ENCODE data around the gene ERP44. TPM values are rescaled to one million over a fixed set of nuclear protein-coding genes. Genes with fewer than 3 reads are reported as not detected.
"Not testable (repeated sequence)": the region's sequence is repeated elsewhere in the genome, so short reads cannot be mapped to it uniquely, and the experiment has no call there.

Gene ERP44
- total RNA-seq (2021) = 15.9 and 19.5 TPM in 2 replicates
- Bru-seq, nascent RNA = percentile 87 among the genes with signal in this experiment
- BruChase-seq, experiment 1, labeled RNA remaining after a 2-hour chase = percentile 74 among the genes with signal in this experiment
- percentile 67 among the genes with signal in this experiment for BruChase-seq, experiment 2, labeled RNA remaining after a 6-hour chase
- long read RNA-seq, full-length matches to known transcripts = 189 of 202 reads
- long read RNA-seq, partial matches to known transcripts = 2 of 202 reads
- long read RNA-seq, other reads (novel, unspliced or antisense) = 11 of 202 reads

DNA sequence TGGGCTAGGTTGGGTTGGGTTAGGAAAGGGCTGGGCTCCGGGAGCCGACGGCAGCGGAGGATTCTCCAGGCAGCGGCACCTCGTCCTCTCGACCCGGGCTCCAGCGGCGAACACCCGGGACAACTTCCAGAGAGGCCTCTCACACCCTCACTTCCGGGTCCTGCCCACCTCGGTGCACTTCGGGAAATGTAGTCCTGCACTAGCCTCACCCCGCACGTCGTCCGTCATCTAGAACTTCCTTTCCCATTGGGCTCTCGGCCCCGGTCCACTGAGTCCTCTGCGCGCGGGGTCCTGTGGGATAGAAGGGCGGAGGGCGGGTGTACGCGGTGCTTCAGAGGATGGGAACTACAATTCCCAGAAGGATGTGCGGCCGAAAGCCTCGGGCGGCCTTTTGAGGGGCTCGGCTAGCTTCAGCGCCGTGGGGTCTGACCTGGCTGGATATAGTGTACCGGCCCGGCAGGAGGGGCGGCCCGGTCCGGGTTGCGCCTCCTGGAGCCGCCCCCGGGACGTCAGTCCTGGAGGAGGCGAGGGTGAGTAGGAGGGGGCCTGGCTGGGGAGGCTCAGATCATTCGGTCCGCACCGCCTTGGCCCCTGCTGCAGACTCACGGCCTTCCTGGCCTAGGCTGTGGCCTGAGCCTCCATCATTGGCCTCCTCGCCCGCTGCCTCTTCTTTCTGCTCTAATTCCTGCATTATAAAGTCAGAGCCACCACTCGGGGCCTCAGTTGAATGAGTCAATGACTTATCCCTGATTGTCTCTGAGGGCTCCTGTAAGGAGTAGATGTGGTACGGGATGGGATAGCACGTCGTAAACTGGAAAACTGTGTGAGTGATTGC, at the start of gene ERP44, which contains the start of gene INVS:
Gene ERP44 (minus strand): TSS at position 114 of the 835 bp plus-strand sequence. CDS start 160 bp downstream, outside the sequence.
Gene INVS (plus strand): TSS at position 357 of the 835 bp plus-strand sequence. CDS start 5,279 bp downstream, outside the sequence.
- Histone ChIP-seq H3K27ac (peak within 1 kb of the TSS; percentile 94), H3K4me1 (replicated peaks; ENCODE audit: insufficient read depth) (peaks cover 20% of the 10 kb centered on the region), H2AFZ (peak within 1 kb of the TSS; percentile 89), H3K36me3 (ENCODE audit: low read depth) (peaks cover 8% of the 10 kb centered on the region; the same call in 1 of the 2 replicates), H3K4me3 (peak within 1 kb of the TSS; percentile 87), H3K79me2 (ENCODE audit: low read depth) (peaks cover 54% of the 10 kb centered on the region), H3K9me2 (ENCODE audit: insufficient read depth) (no peaks in the 10 kb centered on the region), H3K9me3 (ENCODE audit: insufficient read depth, low read depth) (no peaks in the 10 kb centered on the region), H3F3A (ENCODE audit: insufficient read depth, low read depth) (peaks cover 10% of the 10 kb centered on the region; the same call in 1 of the 2 replicates), H3K27me3 (ENCODE audit: insufficient read depth, low read depth) (no peaks in the 10 kb centered on the region), H3K4me2 (peak within 1 kb of the TSS; percentile 94), H4K20me1 (ENCODE audit: insufficient read depth) (peaks cover 18% of the 10 kb centered on the region)
- POLR2A ChIA-PET (ENCODE audit: unreplicated experiment) = no interaction called here
- DNase-seq = peak; percentile 97 to 98
- CTCF ChIA-PET = interaction anchor here (0.5 kb wide), 1 partner anchor 33 kb away, joined by 3 read pairs; no protein-coding TSS in a partner anchor
- TF ChIP-seq EZH2 (IDR thresholded peaks at IDR 0.05; ENCODE audit: low read depth) = no peak
- TF ChIP-seq, protein P1, sequence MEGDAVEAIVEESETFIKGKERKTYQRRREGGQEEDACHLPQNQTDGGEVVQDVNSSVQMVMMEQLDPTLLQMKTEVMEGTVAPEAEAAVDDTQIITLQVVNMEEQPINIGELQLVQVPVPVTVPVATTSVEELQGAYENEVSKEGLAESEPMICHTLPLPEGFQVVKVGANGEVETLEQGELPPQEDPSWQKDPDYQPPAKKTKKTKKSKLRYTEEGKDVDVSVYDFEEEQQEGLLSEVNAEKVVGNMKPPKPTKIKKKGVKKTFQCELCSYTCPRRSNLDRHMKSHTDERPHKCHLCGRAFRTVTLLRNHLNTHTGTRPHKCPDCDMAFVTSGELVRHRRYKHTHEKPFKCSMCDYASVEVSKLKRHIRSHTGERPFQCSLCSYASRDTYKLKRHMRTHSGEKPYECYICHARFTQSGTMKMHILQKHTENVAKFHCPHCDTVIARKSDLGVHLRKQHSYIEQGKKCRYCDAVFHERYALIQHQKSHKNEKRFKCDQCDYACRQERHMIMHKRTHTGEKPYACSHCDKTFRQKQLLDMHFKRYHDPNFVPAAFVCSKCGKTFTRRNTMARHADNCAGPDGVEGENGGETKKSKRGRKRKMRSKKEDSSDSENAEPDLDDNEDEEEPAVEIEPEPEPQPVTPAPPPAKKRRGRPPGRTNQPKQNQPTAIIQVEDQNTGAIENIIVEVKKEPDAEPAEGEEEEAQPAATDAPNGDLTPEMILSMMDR (conservative IDR thresholded peaks at IDR 0.05) = no peak
- intact Hi-C loops (cut with micrococcal nuclease; ENCODE audit: unreplicated experiment) = loop anchor here (2.0 to 5.0 kb wide), 2 partner anchors 192 to 280 kb away; partner anchors contain the start of gene STX17
- BruUV-seq (replicated peaks) = TSS peak; percentile 69

DNA sequence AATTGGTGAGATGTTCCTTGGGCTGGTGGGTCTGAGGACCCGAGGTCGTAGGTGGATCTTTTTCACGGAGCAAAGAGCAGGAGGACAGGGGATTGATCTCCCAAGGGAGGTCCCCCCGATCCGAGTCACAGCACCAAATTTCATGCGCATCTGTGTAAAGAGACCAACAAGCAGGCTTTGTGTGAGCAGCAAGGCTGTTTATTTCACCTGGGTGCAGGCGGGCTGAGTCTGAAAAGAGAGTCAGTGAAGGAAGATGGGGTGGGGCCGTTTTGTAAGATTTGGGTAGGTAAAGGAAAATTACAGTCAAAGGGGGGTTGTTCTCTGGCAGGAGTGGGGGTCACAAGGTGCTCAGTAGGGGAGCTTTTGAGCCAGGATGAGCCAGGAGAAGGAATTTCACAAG, 47.2 kb upstream of the ERP44 start:
- DNase-seq; H2AFZ ChIP-seq; H3K4me1 ChIP-seq (replicated peaks; ENCODE audit: insufficient read depth); H3F3A ChIP-seq (ENCODE audit: insufficient read depth, low read depth); CTCF ChIA-PET; H3K9me2 ChIP-seq (ENCODE audit: insufficient read depth); H3K79me2 ChIP-seq (ENCODE audit: low read depth); H3K4me3 ChIP-seq; BruUV-seq (replicated peaks); H3K36me3 ChIP-seq (ENCODE audit: low read depth); H3K27me3 ChIP-seq (ENCODE audit: insufficient read depth, low read depth); H4K20me1 ChIP-seq (ENCODE audit: insufficient read depth); H3K4me2 ChIP-seq; H3K9me3 ChIP-seq (ENCODE audit: insufficient read depth, low read depth); intact Hi-C loops (cut with micrococcal nuclease; ENCODE audit: unreplicated experiment); POLR2A ChIA-PET (ENCODE audit: unreplicated experiment); H3K27ac ChIP-seq: not testable (repeated sequence)

DNA sequence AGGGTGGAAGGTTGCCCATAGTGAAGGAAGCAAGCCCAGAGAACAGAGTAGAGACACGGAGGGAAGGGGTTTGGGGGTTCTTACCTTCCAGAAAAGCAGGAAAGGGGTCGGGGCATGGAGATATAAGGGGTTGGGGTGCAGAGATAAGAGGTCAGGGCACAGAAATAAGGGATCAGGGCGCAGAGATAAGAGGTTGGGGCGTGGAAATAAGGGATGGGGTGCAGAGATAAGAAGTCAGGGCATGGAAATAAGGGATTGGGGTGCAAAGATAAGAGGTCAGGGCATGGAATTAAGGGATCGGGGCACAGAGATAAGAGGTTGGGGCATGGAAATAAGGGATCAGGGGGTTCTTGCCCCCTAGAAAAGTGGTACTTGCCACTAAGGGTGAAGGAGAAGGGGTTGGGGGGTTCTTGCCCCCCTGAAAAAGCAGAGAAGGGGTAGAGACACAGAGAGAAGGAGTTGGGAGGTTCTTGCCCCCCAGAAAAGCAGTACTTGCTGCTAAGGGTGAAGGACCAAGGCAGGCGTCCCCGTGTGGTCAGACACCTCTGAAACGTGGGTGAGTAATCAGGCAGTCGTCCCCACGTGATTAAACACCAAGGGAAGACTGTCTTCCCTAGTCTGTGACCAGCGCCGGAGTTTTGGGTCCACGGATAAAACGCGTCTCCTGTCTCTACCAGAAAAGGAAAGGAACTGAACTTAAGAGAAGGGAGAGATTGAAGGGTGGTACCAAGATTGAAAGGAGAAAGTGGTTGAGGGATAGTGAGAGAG, 46.6 kb upstream of the ERP44 start:
- H3K4me3 ChIP-seq; H3K27ac ChIP-seq; H4K20me1 ChIP-seq (ENCODE audit: insufficient read depth); POLR2A ChIA-PET (ENCODE audit: unreplicated experiment); BruUV-seq (replicated peaks); H3K4me2 ChIP-seq; H3K9me2 ChIP-seq (ENCODE audit: insufficient read depth); H3F3A ChIP-seq (ENCODE audit: insufficient read depth, low read depth); H3K79me2 ChIP-seq (ENCODE audit: low read depth); H3K36me3 ChIP-seq (ENCODE audit: low read depth); intact Hi-C loops (cut with micrococcal nuclease; ENCODE audit: unreplicated experiment); H3K27me3 ChIP-seq (ENCODE audit: insufficient read depth, low read depth); H3K4me1 ChIP-seq (replicated peaks; ENCODE audit: insufficient read depth); H2AFZ ChIP-seq; DNase-seq; CTCF ChIA-PET; H3K9me3 ChIP-seq (ENCODE audit: insufficient read depth, low read depth): not testable (repeated sequence)

DNA sequence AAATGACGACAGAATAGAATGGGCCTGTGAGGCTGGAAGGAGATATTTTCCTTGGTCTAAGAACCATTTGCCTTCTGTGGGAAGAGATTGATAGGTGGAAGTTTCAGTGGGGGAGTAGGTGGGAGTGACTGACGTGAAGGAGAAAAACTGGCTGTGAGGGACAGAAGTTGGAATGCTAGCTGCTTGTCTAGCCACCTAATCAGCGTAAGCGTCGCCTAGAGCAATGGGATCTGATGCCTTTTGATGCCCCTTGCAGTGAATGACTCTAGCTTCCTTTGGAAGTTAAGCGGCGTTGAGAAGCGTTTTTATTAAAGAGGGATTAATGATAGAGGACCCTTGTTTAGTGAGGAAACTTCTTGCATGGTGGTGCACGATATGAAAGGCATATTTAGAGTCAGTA, 43.1 kb upstream of the ERP44 start:
- POLR2A ChIA-PET (ENCODE audit: unreplicated experiment); H3K79me2 ChIP-seq (ENCODE audit: low read depth); H3K27me3 ChIP-seq (ENCODE audit: insufficient read depth, low read depth); BruUV-seq (replicated peaks); H3F3A ChIP-seq (ENCODE audit: insufficient read depth, low read depth); H3K4me1 ChIP-seq (replicated peaks; ENCODE audit: insufficient read depth); H3K4me3 ChIP-seq; DNase-seq; H3K27ac ChIP-seq; H3K4me2 ChIP-seq; intact Hi-C loops (cut with micrococcal nuclease; ENCODE audit: unreplicated experiment); H2AFZ ChIP-seq; H3K9me3 ChIP-seq (ENCODE audit: insufficient read depth, low read depth); H3K9me2 ChIP-seq (ENCODE audit: insufficient read depth); H3K36me3 ChIP-seq (ENCODE audit: low read depth); H4K20me1 ChIP-seq (ENCODE audit: insufficient read depth): not testable (repeated sequence)
- CTCF ChIA-PET = interaction anchor here (0.6 kb wide), 1 partner anchor 35 kb away, joined by 3 read pairs; no protein-coding TSS in a partner anchor

DNA sequence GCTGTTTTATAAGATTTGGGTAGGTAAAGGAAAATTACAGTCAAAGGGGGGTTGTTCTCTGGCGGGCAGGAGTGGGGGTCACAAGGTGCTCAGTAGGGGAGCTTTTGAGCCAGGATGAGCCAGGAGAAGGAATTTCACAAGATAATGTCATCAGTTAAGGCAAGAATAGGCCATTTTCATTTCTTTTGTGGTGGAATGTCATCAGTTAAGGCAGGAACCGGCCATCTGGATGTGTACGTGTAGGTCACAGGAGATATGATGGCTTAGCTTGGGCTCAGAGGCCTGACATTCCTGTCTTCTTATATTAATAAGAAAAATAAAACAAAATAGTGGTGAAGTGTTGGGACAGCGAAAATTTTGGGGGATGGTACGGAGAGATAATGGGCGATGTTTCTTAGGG, 41.5 kb upstream of the ERP44 start:
- H3K27me3 ChIP-seq (ENCODE audit: insufficient read depth, low read depth); H3K36me3 ChIP-seq (ENCODE audit: low read depth); H3K4me3 ChIP-seq; intact Hi-C loops (cut with micrococcal nuclease; ENCODE audit: unreplicated experiment); H3K9me3 ChIP-seq (ENCODE audit: insufficient read depth, low read depth); H3K4me1 ChIP-seq (replicated peaks; ENCODE audit: insufficient read depth); POLR2A ChIA-PET (ENCODE audit: unreplicated experiment); CTCF ChIA-PET; H3K9me2 ChIP-seq (ENCODE audit: insufficient read depth); H3K27ac ChIP-seq; DNase-seq; H3K4me2 ChIP-seq; H4K20me1 ChIP-seq (ENCODE audit: insufficient read depth); H3K79me2 ChIP-seq (ENCODE audit: low read depth); H3F3A ChIP-seq (ENCODE audit: insufficient read depth, low read depth); H2AFZ ChIP-seq; BruUV-seq (replicated peaks): not testable (repeated sequence)

DNA sequence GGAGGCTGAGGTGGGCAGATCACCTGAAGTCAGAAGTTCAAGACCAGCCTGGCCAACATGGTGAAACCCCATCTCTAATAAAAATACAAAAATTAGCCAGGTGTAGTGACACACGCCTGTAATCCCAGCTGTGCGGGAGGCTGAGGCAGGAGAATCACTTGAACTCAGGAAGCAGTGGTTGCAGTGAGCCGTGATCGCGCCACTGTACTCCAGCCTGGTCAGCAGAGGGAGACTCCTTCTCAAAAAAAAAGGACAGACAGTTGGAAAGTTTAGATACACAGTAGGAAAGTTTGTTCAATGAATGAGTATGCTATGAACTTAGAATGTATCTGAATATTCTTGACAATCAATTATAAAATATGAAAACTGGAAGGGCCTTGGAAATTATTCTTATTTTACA, 38.0 kb upstream of the ERP44 start:
- H3K36me3 ChIP-seq (ENCODE audit: low read depth); intact Hi-C loops (cut with micrococcal nuclease; ENCODE audit: unreplicated experiment); H3K27me3 ChIP-seq (ENCODE audit: insufficient read depth, low read depth); H4K20me1 ChIP-seq (ENCODE audit: insufficient read depth); H3K9me2 ChIP-seq (ENCODE audit: insufficient read depth); BruUV-seq (replicated peaks); H3K4me3 ChIP-seq; H3F3A ChIP-seq (ENCODE audit: insufficient read depth, low read depth); H3K27ac ChIP-seq; H2AFZ ChIP-seq; H3K4me2 ChIP-seq; H3K9me3 ChIP-seq (ENCODE audit: insufficient read depth, low read depth); CTCF ChIA-PET; DNase-seq; H3K79me2 ChIP-seq (ENCODE audit: low read depth); H3K4me1 ChIP-seq (replicated peaks; ENCODE audit: insufficient read depth): not testable (repeated sequence)
- POLR2A ChIA-PET (ENCODE audit: unreplicated experiment) = interaction anchor here (0.7 kb wide), 1 partner anchor 20 kb away, joined by 8 read pairs; no protein-coding TSS in a partner anchor

Measured in PC-9 (cell line).